22Rv1 (cell line): ENCODE results near the gene ACLY.

Experiments used
- H3K27ac ChIP-seq: fragments of 450-650 bp; 2 replicates; pipeline ENCODE4 v1.5.1; 2017
- ZFX ChIP-seq: fragments of 450-650 bp; IDR thresholded peaks from 2 replicates; pipeline ENCODE4 v1.6.1; 2017; ENCODE audit warnings: antibody characterized with exemption, borderline replicate concordance
- TF ChIP-seq, protein P1 (sequence below): fragments of 450-650 bp; IDR thresholded peaks from 2 replicates; pipeline ENCODE4 v1.5.1; 2017; ENCODE audit warnings: mild to moderate bottlenecking

ACLY gene

GRCh38 chr17:41918314-41919164, at the start of gene ACLY:
Gene ACLY (minus strand): TSS chr17:41918951. CDS start chr17:41913873, 5,078 bp downstream.
- TF ChIP-seq, protein P1, sequence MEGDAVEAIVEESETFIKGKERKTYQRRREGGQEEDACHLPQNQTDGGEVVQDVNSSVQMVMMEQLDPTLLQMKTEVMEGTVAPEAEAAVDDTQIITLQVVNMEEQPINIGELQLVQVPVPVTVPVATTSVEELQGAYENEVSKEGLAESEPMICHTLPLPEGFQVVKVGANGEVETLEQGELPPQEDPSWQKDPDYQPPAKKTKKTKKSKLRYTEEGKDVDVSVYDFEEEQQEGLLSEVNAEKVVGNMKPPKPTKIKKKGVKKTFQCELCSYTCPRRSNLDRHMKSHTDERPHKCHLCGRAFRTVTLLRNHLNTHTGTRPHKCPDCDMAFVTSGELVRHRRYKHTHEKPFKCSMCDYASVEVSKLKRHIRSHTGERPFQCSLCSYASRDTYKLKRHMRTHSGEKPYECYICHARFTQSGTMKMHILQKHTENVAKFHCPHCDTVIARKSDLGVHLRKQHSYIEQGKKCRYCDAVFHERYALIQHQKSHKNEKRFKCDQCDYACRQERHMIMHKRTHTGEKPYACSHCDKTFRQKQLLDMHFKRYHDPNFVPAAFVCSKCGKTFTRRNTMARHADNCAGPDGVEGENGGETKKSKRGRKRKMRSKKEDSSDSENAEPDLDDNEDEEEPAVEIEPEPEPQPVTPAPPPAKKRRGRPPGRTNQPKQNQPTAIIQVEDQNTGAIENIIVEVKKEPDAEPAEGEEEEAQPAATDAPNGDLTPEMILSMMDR: no peak
- TF ChIP-seq ZFX: no peak
- H3K27ac ChIP-seq: peak within 1 kb of the TSS; percentile 88

DNA sequence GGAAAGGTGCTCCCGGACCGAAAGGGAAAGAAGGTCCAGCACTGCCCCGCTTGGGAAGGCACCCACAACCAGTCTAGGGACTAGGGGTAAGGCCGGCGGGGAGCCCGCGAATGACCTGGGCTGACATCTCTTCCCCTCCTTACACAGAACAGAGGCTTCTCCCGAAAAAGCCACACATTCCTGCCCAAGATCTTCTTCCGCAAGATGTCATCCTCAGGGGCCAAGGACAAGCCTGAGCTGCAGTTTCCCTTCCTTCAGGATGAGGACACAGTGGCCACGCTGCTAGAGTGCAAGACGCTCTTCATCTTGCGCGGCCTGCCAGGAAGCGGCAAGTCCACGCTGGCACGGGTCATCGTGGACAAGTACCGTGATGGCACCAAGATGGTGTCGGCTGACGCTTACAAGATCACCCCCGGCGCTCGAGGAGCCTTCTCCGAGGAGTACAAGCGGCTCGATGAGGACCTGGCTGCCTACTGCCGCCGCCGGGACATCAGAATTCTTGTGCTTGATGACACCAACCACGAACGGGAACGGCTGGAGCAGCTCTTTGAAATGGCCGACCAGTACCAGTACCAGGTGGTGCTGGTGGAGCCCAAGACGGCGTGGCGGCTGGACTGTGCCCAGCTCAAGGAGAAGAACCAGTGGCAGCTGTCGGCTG, 49.3 kb upstream of the ACLY start:
- peak overlapping the region; percentile 87; the same call in 1 of the 2 replicates for H3K27ac ChIP-seq
- TF ChIP-seq ZFX: no peak
- TF ChIP-seq, protein P1: no peak

DNA sequence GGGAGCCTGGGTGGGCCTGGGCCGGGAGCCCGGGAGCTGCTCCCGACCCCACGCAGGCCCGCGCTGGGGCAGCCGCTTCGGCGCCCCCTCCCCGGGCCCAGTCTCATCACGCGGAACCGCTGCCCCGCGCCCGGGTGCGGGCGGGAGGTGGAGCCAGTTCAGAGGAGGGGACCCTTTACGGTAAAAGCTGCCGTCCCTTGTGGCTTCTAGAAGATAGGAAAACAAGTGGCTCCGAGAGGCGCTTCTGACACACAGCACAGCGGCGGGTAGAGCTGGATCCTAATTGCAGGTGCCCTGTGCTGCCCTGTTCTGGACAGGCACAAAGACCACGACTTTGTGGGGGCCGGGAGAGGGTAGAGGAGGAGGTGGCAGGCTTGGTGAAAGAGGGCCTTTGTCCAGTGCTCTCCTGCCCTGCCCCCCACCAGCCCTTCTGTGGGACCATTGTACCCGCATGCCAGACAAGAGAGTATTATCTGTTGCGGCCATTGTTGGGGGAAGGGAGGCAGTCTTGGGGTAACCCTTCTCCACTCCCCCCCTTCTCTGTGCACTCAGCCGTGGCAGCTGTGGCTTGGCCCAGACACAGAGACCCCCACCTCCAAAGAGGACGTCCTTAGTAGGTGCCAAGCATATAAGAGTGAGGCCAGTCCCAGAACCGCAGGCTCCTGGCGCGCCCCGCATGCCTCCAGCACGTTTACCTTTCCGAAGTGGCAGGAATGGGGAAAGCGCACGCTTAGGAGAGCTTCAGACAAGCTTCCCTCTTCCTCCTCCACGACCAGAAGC, 48.6 kb upstream of the ACLY start:
- H3K27ac ChIP-seq: peak overlapping the region; percentile 87
- no peak for TF ChIP-seq ZFX
- TF ChIP-seq, protein P1: no peak

DNA sequence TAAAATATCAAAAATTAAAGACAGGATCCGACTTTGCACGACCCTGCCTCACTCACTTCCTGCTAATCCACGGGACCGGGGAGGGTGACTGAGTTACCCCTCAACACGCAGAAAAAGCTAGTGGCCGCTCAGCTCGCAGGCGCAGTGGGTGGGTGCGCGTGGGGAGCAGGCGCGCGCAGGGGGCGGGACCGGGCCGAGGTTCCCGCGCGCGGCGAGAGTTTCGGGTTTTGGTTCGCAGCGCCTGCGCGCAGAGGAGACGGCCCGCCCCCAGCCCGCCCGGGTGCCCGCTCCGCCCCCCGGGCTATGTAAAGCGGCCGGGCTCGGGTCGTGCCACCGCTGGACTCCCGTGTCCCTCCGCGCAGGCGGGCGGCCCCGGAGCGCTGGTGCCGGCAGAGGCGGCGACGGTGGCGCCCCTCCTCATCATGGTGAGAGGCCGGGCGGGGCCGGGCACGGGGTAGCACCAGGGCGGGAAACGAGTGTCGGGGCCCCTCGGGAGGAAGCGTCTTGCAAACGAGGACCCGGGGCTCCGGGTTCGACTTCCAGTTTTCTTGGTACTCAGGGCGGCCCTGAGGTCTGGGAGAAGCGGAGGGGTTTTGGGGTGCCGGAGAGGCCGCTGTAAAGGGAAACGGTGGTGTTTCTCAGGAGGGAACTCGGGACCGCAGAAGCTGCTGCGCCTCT, 47.9 kb upstream of the ACLY start, which contains the start of gene CNP:
TSS of gene CNP (plus strand) at position 333 of the 678 bp plus-strand sequence. CDS start at position 423, 90 bp downstream.
- peak within 1 kb of the TSS; percentile 87 for H3K27ac ChIP-seq
- no peak for TF ChIP-seq ZFX
- TF ChIP-seq, protein P1: no peak

DNA sequence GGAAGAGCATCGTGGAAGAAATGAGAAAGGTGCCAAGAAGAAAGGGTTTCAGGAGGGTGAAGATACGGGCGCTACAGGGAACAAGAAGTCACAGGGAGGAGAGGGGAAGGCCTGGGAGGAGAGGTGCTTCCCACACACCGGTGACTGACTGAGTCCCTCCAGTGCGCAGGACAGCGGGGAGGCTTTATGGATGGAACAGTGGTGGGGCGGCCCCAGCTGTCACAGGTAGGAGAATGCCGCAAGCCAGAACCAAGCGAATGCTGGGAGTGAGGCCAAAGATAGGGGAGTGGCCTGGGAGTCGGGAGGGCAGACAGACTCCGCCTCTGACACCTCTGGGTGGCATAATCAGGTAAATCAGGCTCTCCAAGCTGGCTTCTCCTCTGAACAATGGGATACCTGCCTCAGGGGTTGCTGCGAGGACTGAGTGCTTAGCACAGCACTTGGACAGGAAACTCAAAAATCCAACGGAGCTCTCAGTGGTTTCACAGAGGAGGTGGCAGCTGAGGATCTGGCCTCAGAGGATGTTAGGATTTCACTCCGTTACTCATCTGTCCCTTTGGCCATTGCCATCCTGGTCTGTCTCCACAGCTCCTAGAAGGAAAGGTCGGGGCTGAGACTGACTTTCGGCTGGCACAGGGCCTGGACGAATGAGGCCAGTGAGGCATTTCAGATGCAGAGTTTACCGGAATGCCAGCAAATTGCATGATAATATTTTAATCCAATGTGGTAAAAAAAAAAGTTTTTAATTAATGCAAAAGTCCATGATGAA, 47.1 kb upstream of the ACLY start:
- peak overlapping the region; percentile 87 for H3K27ac ChIP-seq
- TF ChIP-seq, protein P1: no peak
- no peak for TF ChIP-seq ZFX

GRCh38 chr17:41962768-41963434, 44.1 kb upstream of the ACLY start:
- no peak overlapping the region for H3K27ac ChIP-seq
- TF ChIP-seq, protein P1: peak; percentile 92
- TF ChIP-seq ZFX: no peak
